ENCODE data around the gene ALDH5A1.

The ALDH5A1 gene

DNA sequence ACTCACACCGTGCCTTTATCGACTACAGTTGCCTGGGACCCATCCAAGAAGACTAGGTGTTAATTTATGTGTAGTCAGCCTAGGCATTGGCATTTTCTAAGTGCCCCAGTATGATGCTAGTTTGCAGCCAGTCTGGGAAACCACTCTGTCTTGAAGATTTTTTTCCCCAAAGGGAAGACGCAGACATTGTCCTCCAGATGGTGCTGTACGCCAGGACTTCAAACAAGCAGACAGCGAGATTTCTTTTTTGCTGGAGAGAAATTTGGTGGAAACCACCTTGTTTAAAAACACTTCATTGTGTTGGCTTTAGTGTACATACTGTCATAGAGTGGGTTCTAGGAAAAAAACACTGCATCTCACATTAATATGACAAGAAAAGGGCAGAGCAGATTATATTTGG lies 30.0 kb downstream of the ALDH5A1 start:
- no peak for TF ChIP-seq GATA2 (IDR thresholded peaks at IDR 0.05; ENCODE audit: low read depth, low read length)
- TF ChIP-seq GATA3 (IDR thresholded peaks at IDR 0.05; ENCODE audit: low read depth, low read length) = no peak

DNA sequence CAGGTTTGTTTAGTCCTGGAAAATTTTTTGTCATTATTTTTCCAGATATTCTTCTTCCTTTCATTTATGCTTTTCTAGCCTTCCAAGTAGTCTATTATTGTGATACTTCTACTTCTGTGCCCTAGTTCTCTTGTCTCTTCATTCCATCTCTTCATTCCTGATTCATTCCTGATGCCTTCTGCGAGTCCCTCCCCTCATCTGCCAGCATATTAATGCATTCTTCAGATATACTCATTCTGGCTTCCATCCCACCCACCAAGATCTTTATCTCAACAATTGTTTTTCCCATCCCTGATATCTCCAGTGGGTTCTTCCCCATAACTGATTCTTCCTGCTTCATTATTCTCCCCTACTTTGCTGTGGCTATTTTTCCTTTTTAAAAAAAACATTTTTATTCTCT lies 35.2 kb downstream of the ALDH5A1 start:
- TF ChIP-seq GATA3 (IDR thresholded peaks at IDR 0.05; ENCODE audit: low read depth, low read length) = peak; percentile 63; the same call in 1 of the 2 replicates
- TF ChIP-seq GATA2 (IDR thresholded peaks at IDR 0.05; ENCODE audit: low read depth, low read length) = peak; percentile 74

DNA sequence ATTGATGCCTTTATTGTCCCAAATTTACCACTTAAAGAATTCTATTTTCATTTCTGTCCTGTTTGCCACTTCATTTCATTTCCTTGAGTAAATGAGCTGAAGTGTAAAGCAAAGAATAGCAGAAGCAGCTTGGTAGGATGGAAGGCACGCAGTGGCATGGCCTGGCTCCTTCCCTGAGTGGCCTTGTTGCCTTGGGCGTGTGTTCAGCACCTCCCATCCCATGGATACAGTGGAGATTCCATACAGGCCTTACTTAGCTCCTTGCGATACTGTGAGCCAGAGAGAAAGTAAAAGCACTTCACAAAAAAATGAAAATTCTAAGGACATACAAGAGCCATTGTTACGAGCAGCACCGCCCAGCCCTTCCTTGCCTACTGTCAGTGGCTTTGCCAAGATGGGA lies 39.6 kb downstream of the ALDH5A1 start:
- TF ChIP-seq GATA3 (IDR thresholded peaks at IDR 0.05; ENCODE audit: low read depth, low read length) (no peak), GATA2 (IDR thresholded peaks at IDR 0.05; ENCODE audit: low read depth, low read length) (no peak)

DNA sequence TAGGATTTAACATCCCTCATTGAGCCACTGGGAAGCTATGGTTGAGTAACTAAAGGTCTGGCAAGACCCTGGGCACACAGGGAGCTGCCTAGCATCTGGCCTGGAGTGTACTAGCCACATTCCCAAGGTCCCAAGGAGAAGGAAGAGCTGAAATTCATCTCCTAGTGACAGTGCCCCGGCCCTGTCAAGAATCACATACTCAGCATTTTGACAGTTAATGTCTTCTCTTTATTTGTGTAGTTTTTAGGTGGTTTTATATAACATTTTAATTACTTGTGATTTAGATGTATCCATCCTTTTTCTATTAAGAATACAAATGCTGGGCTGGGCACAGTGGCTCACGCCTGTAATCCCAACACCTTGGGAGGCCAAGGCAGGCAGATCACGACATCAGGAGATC lies 40.4 kb downstream of the ALDH5A1 start:
- TF ChIP-seq GATA2 (IDR thresholded peaks at IDR 0.05; ENCODE audit: low read depth, low read length) = no peak
- TF ChIP-seq GATA3 (IDR thresholded peaks at IDR 0.05; ENCODE audit: low read depth, low read length) = no peak

DNA sequence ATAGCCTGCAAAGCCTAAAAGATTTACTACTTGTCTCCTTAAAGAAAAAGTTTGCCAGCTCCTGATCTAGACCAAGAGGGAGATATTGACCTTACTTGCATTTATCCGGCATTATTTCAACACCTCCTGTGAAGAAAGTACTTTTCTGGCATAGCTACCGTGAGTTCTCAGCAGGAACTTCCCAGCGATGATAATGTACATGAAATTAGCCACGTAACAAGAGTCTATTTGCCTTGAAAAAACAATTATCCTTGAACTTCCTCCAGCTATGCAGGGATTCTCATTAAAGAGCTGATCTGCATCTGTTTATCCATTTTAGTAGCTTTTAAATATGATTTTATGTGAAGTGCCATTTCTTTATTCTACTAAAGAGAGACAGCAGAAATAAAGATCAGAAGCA lies 41.7 kb downstream of the ALDH5A1 start:
- TF ChIP-seq GATA3 (IDR thresholded peaks at IDR 0.05; ENCODE audit: low read depth, low read length) = no peak
- TF ChIP-seq GATA2 (IDR thresholded peaks at IDR 0.05; ENCODE audit: low read depth, low read length) = no peak

DNA sequence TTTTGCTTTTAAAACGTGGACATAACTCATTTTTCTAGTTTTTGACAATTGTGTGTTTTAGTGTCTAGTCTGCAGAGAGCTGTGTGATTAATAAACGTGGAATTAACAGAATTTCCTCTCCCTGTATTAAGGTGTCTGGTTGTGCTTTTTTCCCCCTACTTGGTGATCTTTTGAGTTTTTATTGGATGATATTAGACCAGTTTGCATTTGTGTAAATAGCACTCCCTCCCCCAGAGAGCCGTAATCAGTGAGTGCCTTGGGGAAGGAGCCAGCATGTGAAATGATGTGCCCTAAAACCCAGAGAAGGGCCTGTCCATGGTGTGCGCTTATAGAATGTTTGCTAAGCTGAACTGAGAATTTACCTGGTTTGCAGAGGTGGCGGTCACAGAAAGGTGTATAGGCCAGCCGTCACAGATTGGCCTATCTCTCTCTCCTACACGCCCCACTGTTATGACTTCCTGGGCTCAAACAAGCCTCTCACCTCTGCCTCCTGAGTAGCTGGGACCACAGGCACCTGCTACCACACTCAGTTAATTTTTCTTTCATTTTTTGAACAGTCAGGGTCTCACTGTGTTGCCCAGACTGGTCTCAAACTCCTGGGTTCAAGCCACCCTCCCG lies 42.4 kb downstream of the ALDH5A1 start:
- TF ChIP-seq GATA2 (IDR thresholded peaks at IDR 0.05; ENCODE audit: low read depth, low read length) = no peak

DNA sequence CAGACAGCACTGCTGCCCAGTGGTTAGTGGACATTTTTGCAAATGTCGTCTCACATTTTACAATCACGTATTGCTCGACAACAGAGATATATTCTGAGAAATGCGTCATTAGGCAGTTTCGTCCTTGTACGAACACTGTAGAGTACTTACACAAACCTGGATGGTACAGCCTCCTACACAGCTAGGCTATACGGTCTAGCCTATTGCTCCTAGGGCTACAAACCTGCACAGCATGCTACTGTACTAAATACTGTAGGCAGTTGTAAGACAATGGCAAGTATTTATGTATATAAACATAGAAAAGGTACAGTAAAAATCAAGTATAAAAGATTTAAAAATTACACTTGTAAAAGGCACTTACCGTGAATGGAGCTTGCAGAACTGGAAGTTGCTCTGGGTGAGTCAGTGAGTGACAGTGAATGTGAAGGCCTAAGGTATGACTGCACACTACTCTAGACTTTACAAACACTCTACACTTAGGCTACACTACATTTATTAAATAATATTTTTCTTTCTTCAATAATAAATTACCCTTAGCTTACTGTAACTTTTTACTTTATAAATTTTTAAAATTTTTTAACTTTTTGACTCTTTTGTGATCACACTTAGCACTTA lies 43.1 kb downstream of the ALDH5A1 start:
- TF ChIP-seq GATA2 (IDR thresholded peaks at IDR 0.05; ENCODE audit: low read depth, low read length) = no peak
- TF ChIP-seq GATA3 (IDR thresholded peaks at IDR 0.05; ENCODE audit: low read depth, low read length) = no peak

DNA sequence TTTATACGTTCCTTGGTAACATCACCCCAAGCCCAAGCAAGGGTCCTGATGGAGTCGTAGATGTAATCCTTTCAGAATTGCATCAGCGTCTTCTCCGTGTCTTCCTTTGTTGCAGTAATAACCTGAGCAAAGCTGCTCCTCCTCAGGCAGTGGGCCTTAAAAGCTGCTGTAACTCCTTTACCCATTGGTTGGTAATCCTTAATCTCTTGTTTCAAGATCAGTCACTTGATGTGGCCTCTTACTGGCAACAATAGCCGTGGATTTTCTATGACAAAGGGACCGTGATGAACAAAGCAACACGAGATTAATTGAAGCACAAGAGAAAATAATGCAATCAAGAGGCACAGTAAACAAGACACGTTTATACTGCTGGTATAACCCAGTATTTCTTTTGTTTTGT lies 44.6 kb downstream of the ALDH5A1 start:
- TF ChIP-seq GATA2 (IDR thresholded peaks at IDR 0.05; ENCODE audit: low read depth, low read length) (no peak), GATA3 (IDR thresholded peaks at IDR 0.05; ENCODE audit: low read depth, low read length) (no peak)

DNA sequence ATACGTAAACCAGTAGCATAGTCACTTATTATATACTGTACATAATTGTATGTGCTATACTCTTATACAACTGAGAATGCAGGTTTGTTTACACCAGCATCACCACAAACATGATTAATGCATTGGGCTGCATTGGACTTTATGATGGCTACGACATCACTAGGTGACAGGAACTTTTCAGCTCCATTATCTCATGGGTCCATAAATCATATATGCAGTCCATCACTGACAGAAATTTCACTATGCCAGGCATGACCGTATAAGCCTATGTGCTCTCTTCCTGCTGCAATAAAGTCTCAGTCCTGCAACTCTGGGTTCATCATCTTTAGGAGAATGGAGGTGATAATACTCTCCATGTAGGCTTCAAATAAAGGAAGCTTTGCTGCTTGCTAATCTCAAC lies 45.4 kb downstream of the ALDH5A1 start:
- no peak for TF ChIP-seq GATA2 (IDR thresholded peaks at IDR 0.05; ENCODE audit: low read depth, low read length)
- no peak for TF ChIP-seq GATA3 (IDR thresholded peaks at IDR 0.05; ENCODE audit: low read depth, low read length)

DNA sequence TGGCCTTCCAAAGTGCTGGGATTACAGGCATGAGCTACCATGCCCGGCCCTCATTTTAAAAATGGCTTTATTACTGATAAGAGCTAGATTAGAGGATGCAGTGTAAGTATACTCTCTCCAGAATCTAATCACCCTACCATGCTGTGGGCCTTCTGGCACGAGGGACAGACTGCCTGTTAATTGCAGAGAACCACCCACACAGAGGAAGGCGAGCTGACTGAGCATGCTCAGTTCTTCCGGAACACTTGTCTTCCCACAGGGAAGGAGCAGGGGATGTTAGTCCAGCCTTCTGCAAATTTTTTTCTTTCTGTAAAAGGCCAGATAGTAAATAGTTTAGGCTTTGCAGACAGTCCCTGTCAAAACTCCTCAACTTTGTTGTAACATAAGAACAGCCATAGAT lies 48.9 kb downstream of the ALDH5A1 start:
- no peak for TF ChIP-seq GATA3 (IDR thresholded peaks at IDR 0.05; ENCODE audit: low read depth, low read length)
- TF ChIP-seq GATA2 (IDR thresholded peaks at IDR 0.05; ENCODE audit: low read depth, low read length) = no peak

DNA sequence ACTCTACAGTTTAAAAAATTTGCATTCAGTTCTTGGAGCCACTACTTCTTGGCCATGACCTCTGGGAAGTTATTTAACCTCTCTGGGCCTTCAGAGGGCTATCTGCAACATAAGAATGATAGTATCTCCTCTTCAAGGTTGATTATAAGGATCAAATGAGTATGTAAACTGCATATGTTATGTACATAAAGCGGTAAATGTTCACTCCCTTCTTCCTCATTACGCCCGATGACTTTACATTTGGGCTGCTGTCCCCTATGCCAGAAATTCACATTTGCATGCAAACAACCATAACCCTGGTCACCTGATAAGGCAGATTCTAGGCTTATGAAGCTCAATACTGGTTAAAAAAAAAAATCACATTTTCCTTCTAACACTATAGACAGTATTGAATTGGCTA lies 50.4 kb downstream of the ALDH5A1 start:
- TF ChIP-seq GATA2 (IDR thresholded peaks at IDR 0.05; ENCODE audit: low read depth, low read length) = no peak
- no peak for TF ChIP-seq GATA3 (IDR thresholded peaks at IDR 0.05; ENCODE audit: low read depth, low read length)

DNA sequence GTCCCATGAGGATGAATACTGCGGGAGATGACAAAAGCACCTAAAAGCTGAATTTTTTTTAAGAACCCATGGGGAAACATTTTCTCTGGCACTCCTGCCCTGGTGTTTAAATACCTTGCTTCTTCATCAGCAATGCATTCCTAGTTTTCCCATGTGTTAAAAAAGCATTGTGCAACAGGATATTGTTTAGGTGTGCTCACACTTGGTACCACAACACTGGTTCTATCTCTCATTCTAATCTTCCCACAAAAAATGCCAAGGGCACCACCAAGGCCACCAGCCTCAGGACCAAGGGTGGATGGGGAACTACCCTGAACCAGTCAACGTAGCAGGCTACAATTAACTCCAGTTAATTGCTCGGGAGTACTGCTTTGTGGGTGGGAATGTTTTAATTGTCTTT lies 50.9 kb downstream of the ALDH5A1 start:
- no peak for TF ChIP-seq GATA3 (IDR thresholded peaks at IDR 0.05; ENCODE audit: low read depth, low read length)
- no peak for TF ChIP-seq GATA2 (IDR thresholded peaks at IDR 0.05; ENCODE audit: low read depth, low read length)

DNA sequence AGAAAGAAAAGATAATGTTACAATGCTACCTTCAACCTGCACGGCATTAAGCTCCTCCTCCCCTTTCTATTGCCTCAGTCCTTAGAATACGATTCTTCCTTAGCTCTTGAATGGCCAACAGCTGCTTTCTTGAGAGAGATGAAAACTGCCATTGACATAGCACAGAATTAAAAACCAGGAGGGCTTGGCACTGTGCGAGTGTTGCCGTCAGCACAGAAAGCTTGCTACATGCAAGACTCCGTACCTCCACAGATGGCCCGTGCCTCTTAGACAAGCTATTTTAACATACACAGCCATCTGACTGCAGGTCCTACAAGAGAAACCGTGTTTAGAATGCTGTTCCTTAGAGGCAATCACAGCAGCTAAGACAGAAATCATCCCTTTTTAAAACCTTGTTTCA lies 51.7 kb downstream of the ALDH5A1 start:
- TF ChIP-seq GATA2 (IDR thresholded peaks at IDR 0.05; ENCODE audit: low read depth, low read length) (no peak), GATA3 (IDR thresholded peaks at IDR 0.05; ENCODE audit: low read depth, low read length) (no peak)

DNA sequence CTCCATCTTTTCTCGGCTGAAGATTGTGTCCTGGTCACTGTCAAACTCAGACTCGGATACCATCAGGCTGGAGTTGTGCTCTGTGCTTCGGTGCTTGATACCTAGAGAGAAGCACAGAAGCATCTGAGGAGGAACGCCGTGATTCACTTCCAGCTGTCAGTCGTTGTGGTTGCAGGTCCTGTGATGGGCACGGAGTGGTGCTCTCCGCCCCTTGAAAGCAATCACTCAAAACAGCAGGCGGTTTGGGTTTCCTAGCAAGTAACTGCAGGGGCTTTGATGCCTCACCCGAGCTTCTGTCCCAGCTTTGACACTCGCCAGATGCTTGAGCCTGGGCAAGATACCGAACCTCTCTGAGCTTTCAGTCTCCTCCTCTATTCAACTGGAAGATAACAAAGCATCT lies 52.5 kb downstream of the ALDH5A1 start:
- no peak for TF ChIP-seq GATA2 (IDR thresholded peaks at IDR 0.05; ENCODE audit: low read depth, low read length)
- no peak for TF ChIP-seq GATA3 (IDR thresholded peaks at IDR 0.05; ENCODE audit: low read depth, low read length)

DNA sequence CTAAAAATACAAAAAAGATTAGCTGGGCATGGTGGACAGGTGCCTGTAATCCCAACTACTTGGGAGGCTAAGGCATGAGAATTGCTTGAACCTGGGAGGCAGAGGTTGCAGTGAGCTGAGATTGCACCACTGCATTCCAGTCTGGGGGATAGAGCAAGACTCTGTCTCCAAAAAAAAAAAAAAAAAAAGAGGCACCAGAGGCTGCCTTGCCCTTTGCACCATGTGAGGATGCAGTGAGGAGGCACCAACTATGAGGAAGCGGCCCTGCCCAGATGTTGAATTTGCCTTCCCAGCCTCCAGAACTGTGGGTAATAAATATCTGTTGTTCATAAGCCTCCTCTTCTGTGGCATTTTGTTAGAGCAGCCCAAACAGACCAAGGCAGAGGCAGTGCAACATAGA lies 54.4 kb downstream of the ALDH5A1 start:
- no peak for TF ChIP-seq GATA2 (IDR thresholded peaks at IDR 0.05; ENCODE audit: low read depth, low read length)

Measured in SH-SY5Y (cell line).